HG03139 (cell line): Measurements from ENCODE around the gene RAC3.

Source experiments
- ATAC-seq: cut with Tn5 transposase; IDR thresholded peaks from one replicate; pipeline ENCODE4 v1.9.1; 2021; ENCODE audit not compliant: unreplicated experiment

Gene RAC3

GRCh38 chr17:82022981-82023446 is 8.5 kb upstream of the RAC3 start, which contains the start of gene LRRC45:
LRRC45 (plus strand) TSS chr17:82023305; CDS start chr17:82023644, 339 bp downstream.
- peak; percentile 81 for ATAC-seq

GRCh38 chr17:82023447-82024241 is 7.8 kb upstream of the RAC3 start:
- ATAC-seq = peak; percentile 8

- no peak for ATAC-seq
Measured at GRCh38 chr17:82024859-82025258, 6.6 kb upstream of the RAC3 start.

- ATAC-seq = no peak
Measured at GRCh38 chr17:82025401-82026107, 5.9 kb upstream of the RAC3 start.

- no peak for ATAC-seq
Measured at GRCh38 chr17:82028246-82028645, 3.2 kb upstream of the RAC3 start.

GRCh38 chr17:82028966-82029365 is 2.5 kb upstream of the RAC3 start:
- ATAC-seq = no peak

- no peak for ATAC-seq
Measured at GRCh38 chr17:82029391-82029790, 2.1 kb upstream of the RAC3 start.

- ATAC-seq = no peak
Measured at GRCh38 chr17:82029990-82030469, 1.4 kb upstream of the RAC3 start.

GRCh38 chr17:82030470-82031302 is 792 bp upstream of the RAC3 start:
- ATAC-seq = no peak

- no peak for ATAC-seq
Measured at GRCh38 chr17:82031885-82032627, 578 bp downstream of the RAC3 start.

- ATAC-seq = no peak
Measured at GRCh38 chr17:82033359-82034085, 2.0 kb downstream of the RAC3 start.

GRCh38 chr17:82034371-82035011 is 3.0 kb downstream of the RAC3 start:
- ATAC-seq = no peak

GRCh38 chr17:82035488-82035887 is 4.0 kb downstream of the RAC3 start:
- ATAC-seq = no peak

GRCh38 chr17:82035956-82036633 is 4.6 kb downstream of the RAC3 start:
- no peak for ATAC-seq

- ATAC-seq = no peak
Measured at GRCh38 chr17:82036634-82037091, 5.2 kb downstream of the RAC3 start.

- ATAC-seq = peak; percentile 80
Measured at GRCh38 chr17:82037092-82037888, 5.8 kb downstream of the RAC3 start, which contains the start of gene DCXR. DCXR (minus strand) TSS chr17:82037697; CDS start chr17:82037682, 15 bp downstream.

GRCh38 chr17:82037889-82038195 is 6.4 kb downstream of the RAC3 start:
- no peak for ATAC-seq
